Fibroblast of mammary gland (primary cell): Measurements from ENCODE around the gene UMODL1.

Source experiments
- DNase-seq: peaks from one replicate; pipeline ENCODE4 v3.0.0-alpha.2; 2010; ENCODE audit warnings: low read depth
- H3K4me3 ChIP-seq: 2 replicates; pipeline ENCODE4 v1.5.1; 2011; ENCODE audit warnings: low read depth, mild to moderate bottlenecking, low read length, moderate library complexity; ENCODE audit not compliant: control insufficient read depth
- CTCF ChIP-seq: conservative IDR thresholded peaks from 2 replicates; pipeline ENCODE4 v1.5.1; 2011; ENCODE audit warnings: low read depth, low read length, inconsistent platforms; ENCODE audit not compliant: control insufficient read depth, insufficient read depth

Gene UMODL1

GRCh38 chr21:42161956-42162681 lies 91.0 kb downstream of the UMODL1 start:
- no peak overlapping the region for H3K4me3 ChIP-seq
- peak; percentile 32 for DNase-seq
- no peak for TF ChIP-seq CTCF

- TF ChIP-seq CTCF = no peak
- H3K4me3 ChIP-seq = no peak overlapping the region
- DNase-seq = peak; percentile 47
Measured at GRCh38 chr21:42162831-42163510, 91.9 kb downstream of the UMODL1 start.

GRCh38 chr21:42163511-42163863 lies 92.4 kb downstream of the UMODL1 start:
- no peak overlapping the region for H3K4me3 ChIP-seq
- DNase-seq = no peak
- no peak for TF ChIP-seq CTCF

- no peak overlapping the region for H3K4me3 ChIP-seq
- TF ChIP-seq CTCF = peak; percentile 20
- no peak for DNase-seq
Measured at GRCh38 chr21:42164064-42164789, 93.1 kb downstream of the UMODL1 start.

- no peak overlapping the region for H3K4me3 ChIP-seq
- DNase-seq = no peak
- TF ChIP-seq CTCF = no peak
Measured at GRCh38 chr21:42164818-42165217, 93.7 kb downstream of the UMODL1 start.

- no peak for DNase-seq
- H3K4me3 ChIP-seq = no peak overlapping the region
- no peak for TF ChIP-seq CTCF
Measured at GRCh38 chr21:42165901-42166300, 94.8 kb downstream of the UMODL1 start.
